Stomach (tissue), 9 donors: Measurements from ENCODE around the gene AMIGO1. TPM values are rescaled to one million over a fixed set of nuclear protein-coding genes. Genes with fewer than 3 reads are reported as not detected.

Source experiments
- DNase-seq, 2 donors: peaks; one replicate each; pipeline versions ENCODE4 v3.0.0 to v3.0.0-alpha.2; 2013 to 2019
- H3K27ac ChIP-seq, 5 donors: fragments of 200-600 bp in 4 of 5; sonication (generic) in 4 of 5; one replicate each; pipeline ENCODE4 v1.5.1; 2013 to 2019; ENCODE audit warnings: mild to moderate bottlenecking in 1 of 5, moderate library complexity in 1 of 5
- H3K27me3 ChIP-seq, 3 donors: fragments of 200-600 bp; sonication (generic); one replicate each; pipeline ENCODE4 v1.5.1; 2017 to 2019; ENCODE audit warnings: mixed run types in 1 of 3
- H3K36me3 ChIP-seq, 4 donors: fragments of 200-600 bp; sonication (generic); 1 replicate in 3 of 4; 2 replicates in 1 of 4; pipeline ENCODE4 v1.5.1; 2016 to 2019
- H3K4me1 ChIP-seq, 4 donors: fragments of 200-600 bp; sonication (generic); one replicate each; pipeline ENCODE4 v1.5.1; 2016 to 2019
- H3K4me3 ChIP-seq, 4 donors: fragments of 200-600 bp; sonication (generic) in 3 of 4; one replicate each; pipeline ENCODE4 v1.5.1; 2016 to 2019; ENCODE audit warnings: mild to moderate bottlenecking in 1 of 4
- H3K9me3 ChIP-seq, 4 donors: fragments of 200-600 bp; sonication (generic); one replicate each; pipeline ENCODE4 v1.5.1; 2016 to 2019
- CTCF ChIP-seq, 7 experiments: fragments of 450-650 bp in 4 of 7; fragments of 200-600 bp in 3 of 7; sonication (generic) in 3 of 7; IDR thresholded peaks; one replicate each; pipeline ENCODE4 v1.5.1; 2016 to 2019; ENCODE audit warnings: antibody characterized with exemption in 7 of 7, control low read depth in 2 of 7, mild to moderate bottlenecking in 1 of 7
- EP300 ChIP-seq: sonication (generic); formaldehyde crosslinking; IDR thresholded peaks from one replicate; pipeline ENCODE4 v1.6.1; 2017; ENCODE audit warnings: antibody characterized with exemption
- POLR2A ChIP-seq, 4 donors: fragments of 450-650 bp; IDR thresholded peaks; one replicate each; pipeline ENCODE4 v1.6.1; 2016; ENCODE audit warnings: antibody characterized with exemption in 4 of 4, control low read depth in 2 of 4, mild to moderate bottlenecking in 1 of 4, moderate library complexity in 1 of 4
- POLR2AphosphoS5 ChIP-seq, 3 donors: sonication (generic); formaldehyde crosslinking; IDR thresholded peaks; one replicate each; pipeline ENCODE4 v1.6.1; 2016; ENCODE audit warnings: antibody characterized with exemption in 3 of 3
- WGBS, 5 donors: extraction: QIAGEN DNeasy Blood & Tissue Kit in 3 of 5; methylation state at CpG; one replicate each; pipeline versions ENCODE4 v1.1.5 to v1.1.7; 2013 to 2018; 5-methylcytosine and 5-hydroxymethylcytosine counted together
- intact Hi-C: fragments of 100-400 bp; cut with DNase I; formaldehyde crosslinking; loops from one replicate; pipeline ENCODE4 v1.15.1; 2023; ENCODE audit warnings: low total_unique reads
- polyA plus RNA-seq, 3 donors: library from polyadenylated mRNA; stranded (reverse); fragments of 200-250 nt; gene quantifications; one replicate each; pipeline ENCODE4 v1.2.3, GENCODE V29; 2013
- total RNA-seq, 5 donors: library from RNA; depleted of rRNA; stranded (reverse); fragments of >200 nt; gene quantifications; one replicate each; pipeline versions ENCODE4 v1.1.0 to v1.2.3, GENCODE V29; 2014 to 2016
- donor health status: healthy with polysubstance abuse.
- donor health status: Bipolar disorder and iron deficiency.
- donor health status: healthy.

AMIGO1 gene
- total and polyA plus RNA-seq, 8 donors = 1.3 to 25.7 (median 2.2) TPM

GRCh38 chr1:109535481-109535880 lies 26.0 kb upstream of the AMIGO1 start:
- H3K27ac ChIP-seq = peak overlapping the region in 2 of 5 donors; percentile 17 to 40
- TF ChIP-seq POLR2AphosphoS5 (IDR thresholded peaks at IDR 0.05) (no peak), POLR2A (IDR thresholded peaks at IDR 0.05) (no peak), CTCF (IDR thresholded peaks at IDR 0.05) (no peak), EP300 (no peak)
- H3K4me1 ChIP-seq = peaks cover 0 to 29% (median 22%) of the 10 kb centered on the region in 4 donors

GRCh38 chr1:109534307-109534858 lies 24.9 kb upstream of the AMIGO1 start:
- Histone ChIP-seq H3K27me3 (no peaks in the 10 kb centered on the region), H3K27ac (no peak overlapping the region), H3K4me1 (peaks cover 0 to 29% (median 22%) of the 10 kb centered on the region in 4 donors), H3K4me3 (no peak overlapping the region), H3K36me3 (no peaks in the 10 kb centered on the region), H3K9me3 (no peaks in the 10 kb centered on the region)
- intact Hi-C loops = loop anchor here (5.0 kb wide), 1 partner anchor 42 kb away; the partner anchor contains the start of gene CYB561D1
- no peak for DNase-seq
- TF ChIP-seq POLR2AphosphoS5 (IDR thresholded peaks at IDR 0.05) = no peak
- WGBS, 5 donors = 78 to 89% (median 85%) methylated on average over 1 of the region's 1 CpG

More at GRCh38 chr1:109535481-109535880, 26.0 kb upstream of the AMIGO1 start:
- no peak overlapping the region for H3K4me3 ChIP-seq
- WGBS, 5 donors = 70 to 79% (median 75%) methylated on average over 4 of the region's 4 CpGs
- no peak for DNase-seq
- no peaks in the 10 kb centered on the region for H3K36me3 ChIP-seq
- intact Hi-C loops = no loop called here
- H3K27me3 ChIP-seq = no peaks in the 10 kb centered on the region
- H3K9me3 ChIP-seq = no peaks in the 10 kb centered on the region

GRCh38 chr1:109532365-109533136 lies 23.0 kb upstream of the AMIGO1 start:
- Histone ChIP-seq H3K4me1 (peaks cover 0 to 29% (median 22%) of the 10 kb centered on the region in 4 donors), H3K36me3 (no peaks in the 10 kb centered on the region), H3K27me3 (no peaks in the 10 kb centered on the region), H3K27ac (peak overlapping the region in 4 of 5 donors; percentile 13 to 61 (median 42)), H3K4me3 (peak overlapping the region in 3 of 4 donors; percentile 7 to 13 (median 13)), H3K9me3 (no peaks in the 10 kb centered on the region)
- DNase-seq = peak; percentile 86 to 94
- 11 to 16% (median 15%) methylated on average over 12 of the region's 12 CpGs for WGBS, 5 donors
- intact Hi-C loops = loop anchor here (5.0 kb wide), 1 partner anchor 40 kb away; the partner anchor contains the start of gene CYB561D1
- no peak for TF ChIP-seq POLR2A (IDR thresholded peaks at IDR 0.05)
- peak in 1 of 3 donors; percentile 6 for TF ChIP-seq POLR2AphosphoS5 (IDR thresholded peaks at IDR 0.05)
- no peak for TF ChIP-seq EP300
- TF ChIP-seq CTCF (IDR thresholded peaks at IDR 0.05) = peak in 6 of 7 experiments; percentile 64 to 99 (median 97)

DNA sequence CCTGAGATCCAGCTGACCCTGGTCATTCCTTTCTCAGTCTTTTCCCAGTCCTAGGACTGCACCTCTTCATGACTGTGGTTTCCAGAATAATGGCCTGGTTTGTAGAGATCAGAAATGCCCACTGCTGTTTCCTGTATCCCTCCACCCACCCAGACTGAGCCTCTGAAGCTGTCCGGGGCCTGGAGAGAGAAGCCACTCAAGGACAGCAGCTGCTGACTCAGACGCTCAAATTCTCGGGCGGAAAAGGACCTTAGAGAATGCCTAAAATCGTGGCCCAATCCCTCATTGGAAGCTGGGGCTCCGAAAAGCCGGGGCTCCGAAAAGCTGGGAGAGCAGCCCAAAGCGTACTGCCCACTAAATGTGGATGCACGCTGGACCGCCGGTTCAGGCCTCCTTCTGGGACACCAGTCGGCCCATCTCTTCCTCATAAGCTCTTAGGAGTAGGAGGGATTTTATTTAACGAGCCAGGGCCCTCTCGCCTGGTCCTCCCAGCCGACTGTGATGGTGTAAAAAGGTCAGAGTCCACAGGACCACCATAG lies 22.4 kb upstream of the AMIGO1 start:
- 44 to 55% (median 46%) methylated on average over 16 of the region's 16 CpGs for WGBS, 5 donors
- no peak for TF ChIP-seq CTCF (IDR thresholded peaks at IDR 0.05)
- no peak for TF ChIP-seq EP300
- no peak for TF ChIP-seq POLR2A (IDR thresholded peaks at IDR 0.05)
- TF ChIP-seq POLR2AphosphoS5 (IDR thresholded peaks at IDR 0.05) = no peak
- peak overlapping the region in 1 of 4 donors; percentile 7 for H3K4me3 ChIP-seq
- H3K4me1 ChIP-seq = peaks cover 0 to 29% (median 22%) of the 10 kb centered on the region in 4 donors
- no peaks in the 10 kb centered on the region for H3K27me3 ChIP-seq
- H3K36me3 ChIP-seq = no peaks in the 10 kb centered on the region
- H3K9me3 ChIP-seq = no peaks in the 10 kb centered on the region
- peak overlapping the region in 2 of 5 donors; percentile 54 to 61 for H3K27ac ChIP-seq
- DNase-seq = no peak
- intact Hi-C loops = loop anchor here (5.0 kb wide), 1 partner anchor 40 kb away; the partner anchor contains the start of gene CYB561D1
